IMR-90 (cell line): Measurements from ENCODE around the gene CFAP70.

Experiments used
- BHLHE40 ChIP-seq: fragments of 150-350 bp; IDR thresholded peaks from 2 replicates; pipeline ENCODE4 v1.6.1; 2016; ENCODE audit warnings: mild to moderate bottlenecking, low read depth, low read length
- CTCF ChIP-seq: conservative IDR thresholded peaks from 2 replicates; pipeline ENCODE4 v1.5.1; 2012; ENCODE audit warnings: mild to moderate bottlenecking, low read depth, low read length, improper control_type of control experiment
- FOS ChIP-seq: fragments of 150-350 bp; IDR thresholded peaks from 2 replicates; pipeline ENCODE4 v1.6.1; 2016; ENCODE audit warnings: low read depth, low read length
- MAFK ChIP-seq: IDR thresholded peaks from 2 replicates; pipeline ENCODE4 v1.6.1; 2012; ENCODE audit warnings: low read depth, low read length, improper control_type of control experiment
- MXI1 ChIP-seq: IDR thresholded peaks from 2 replicates; pipeline ENCODE4 v1.6.1; 2012; ENCODE audit warnings: low read depth, mild to moderate bottlenecking, low read length, moderate library complexity, borderline replicate concordance
- POLR2A ChIP-seq: IDR thresholded peaks from 2 replicates; pipeline ENCODE4 v1.6.1; 2012; ENCODE audit warnings: mild to moderate bottlenecking, low read depth, low read length
- RAD21 ChIP-seq: IDR thresholded peaks from 2 replicates; pipeline ENCODE4 v1.6.1; 2012; ENCODE audit warnings: low read length, improper control_type of control experiment
- USF2 ChIP-seq: fragments of 150-350 bp; IDR thresholded peaks from 2 replicates; pipeline ENCODE4 v1.6.1; 2017; ENCODE audit warnings: mild to moderate bottlenecking, antibody characterized with exemption, low read length, low read depth

- TF ChIP-seq RAD21 (no peak), CTCF (no peak), POLR2A (no peak), USF2 (no peak), MXI1 (no peak), MAFK (no peak), FOS (no peak), BHLHE40 (no peak)
These were observed 124.0 kb downstream of the CFAP70 start for GRCh38 chr10:73234695-73235094.
